GM21825 (cell line): Measurements from ENCODE around the gene ERVK3-1.
"Not testable (repeated sequence)": the region's sequence is repeated elsewhere in the genome, so short reads cannot be mapped to it uniquely, and the experiment has no call there.

Experiments
- ATAC-seq: cut with Tn5 transposase; IDR thresholded peaks from one replicate; pipeline ENCODE4 v1.9.1; 2021; ENCODE audit warnings: mild to moderate bottlenecking, moderate library complexity; ENCODE audit not compliant: unreplicated experiment

ERVK3-1 gene

GRCh38 chr19:58305065-58305931 lies at the start of gene ERVK3-1:
Gene ERVK3-1, plus strand, starts transcription at chr19:58305377. Its CDS starts 6,792 bp downstream, at chr19:58312169.
- ATAC-seq: peak; percentile 92

GRCh38 chr19:58258259-58258658 lies 46.9 kb upstream of the ERVK3-1 start:
- ATAC-seq: not testable (repeated sequence)

- ATAC-seq: no peak
Measured at GRCh38 chr19:58261600-58261967, 43.6 kb upstream of the ERVK3-1 start.

- no peak for ATAC-seq
Measured at GRCh38 chr19:58261968-58262921, 42.9 kb upstream of the ERVK3-1 start.

- ATAC-seq: no peak
Measured at GRCh38 chr19:58262922-58263296, 42.3 kb upstream of the ERVK3-1 start.

- no peak for ATAC-seq
Measured at GRCh38 chr19:58265100-58265499, 40.1 kb upstream of the ERVK3-1 start.

GRCh38 chr19:58268344-58268743 lies 36.8 kb upstream of the ERVK3-1 start:
- ATAC-seq: no peak

- no peak for ATAC-seq
Measured at GRCh38 chr19:58274771-58275201, 30.4 kb upstream of the ERVK3-1 start.

- no peak for ATAC-seq
Measured at GRCh38 chr19:58275564-58275963, 29.6 kb upstream of the ERVK3-1 start.

- no peak for ATAC-seq
Measured at GRCh38 chr19:58277197-58277596, 28.0 kb upstream of the ERVK3-1 start.

GRCh38 chr19:58277748-58278540 lies 27.2 kb upstream of the ERVK3-1 start:
- ATAC-seq: no peak

- ATAC-seq: peak; percentile 92
Measured at GRCh38 chr19:58278541-58279041, 26.6 kb upstream of the ERVK3-1 start, which contains the start of gene ZNF8. Gene ZNF8, plus strand, starts transcription at chr19:58278955. Its CDS starts 127 bp downstream, at chr19:58279082.

- ATAC-seq: peak; percentile 18
Measured at GRCh38 chr19:58279042-58279924, 25.9 kb upstream of the ERVK3-1 start.

GRCh38 chr19:58279925-58280316 lies 25.3 kb upstream of the ERVK3-1 start:
- ATAC-seq: no peak

GRCh38 chr19:58284199-58284598 lies 21.0 kb upstream of the ERVK3-1 start:
- ATAC-seq: no peak

- ATAC-seq: no peak
Measured at GRCh38 chr19:58291943-58292342, 13.2 kb upstream of the ERVK3-1 start.

- ATAC-seq: no peak
Measured at GRCh38 chr19:58294743-58295374, 10.3 kb upstream of the ERVK3-1 start.

- no peak for ATAC-seq
Measured at GRCh38 chr19:58296104-58296503, 9.1 kb upstream of the ERVK3-1 start.

- no peak for ATAC-seq
Measured at GRCh38 chr19:58300620-58301019, 4.6 kb upstream of the ERVK3-1 start.
